ENCODE measurements around the gene CLDN17.

The CLDN17 gene

GRCh38 chr21:30166705-30167104 lies at the start of gene CLDN17:
CLDN17 (minus strand) TSS chr21:30166805; CDS start chr21:30166617, 188 bp downstream.
- no peak for DNase-seq

GRCh38 chr21:30216041-30216723 lies 49.6 kb upstream of the CLDN17 start, which contains the start of gene CLDN8:
CLDN8 (minus strand) TSS chr21:30216097; CDS start chr21:30215925, 172 bp downstream.
- no peak for DNase-seq

- no peak for DNase-seq
Measured at GRCh38 chr21:30211071-30211470, 44.5 kb upstream of the CLDN17 start.

DNA sequence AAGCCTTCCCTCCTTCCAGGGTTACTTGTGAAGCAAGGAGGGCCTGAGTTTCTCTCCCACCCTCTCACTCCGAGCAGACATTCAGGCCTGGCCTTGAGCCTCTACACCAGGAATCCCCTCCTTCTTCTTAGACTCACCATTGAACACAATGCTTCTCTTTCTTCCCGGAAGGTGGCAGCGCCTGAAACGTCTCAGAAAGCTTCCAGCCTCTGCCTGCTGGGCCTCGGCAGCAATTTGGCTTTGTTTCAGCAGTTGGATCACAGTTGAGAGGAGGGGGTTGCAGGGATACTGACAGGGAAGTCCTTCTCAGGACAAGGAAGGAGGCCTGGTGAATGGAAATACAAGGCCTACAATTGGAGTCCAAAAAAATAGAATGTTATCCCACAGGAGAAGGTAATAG lies 43.0 kb upstream of the CLDN17 start:
- DNase-seq, result no peak

GRCh38 chr21:30207252-30207579 lies 40.6 kb upstream of the CLDN17 start:
- no peak for DNase-seq

GRCh38 chr21:30206551-30207251 lies 40.1 kb upstream of the CLDN17 start:
- no peak for DNase-seq

GRCh38 chr21:30200000-30200399 lies 33.4 kb upstream of the CLDN17 start:
- no peak for DNase-seq

DNA sequence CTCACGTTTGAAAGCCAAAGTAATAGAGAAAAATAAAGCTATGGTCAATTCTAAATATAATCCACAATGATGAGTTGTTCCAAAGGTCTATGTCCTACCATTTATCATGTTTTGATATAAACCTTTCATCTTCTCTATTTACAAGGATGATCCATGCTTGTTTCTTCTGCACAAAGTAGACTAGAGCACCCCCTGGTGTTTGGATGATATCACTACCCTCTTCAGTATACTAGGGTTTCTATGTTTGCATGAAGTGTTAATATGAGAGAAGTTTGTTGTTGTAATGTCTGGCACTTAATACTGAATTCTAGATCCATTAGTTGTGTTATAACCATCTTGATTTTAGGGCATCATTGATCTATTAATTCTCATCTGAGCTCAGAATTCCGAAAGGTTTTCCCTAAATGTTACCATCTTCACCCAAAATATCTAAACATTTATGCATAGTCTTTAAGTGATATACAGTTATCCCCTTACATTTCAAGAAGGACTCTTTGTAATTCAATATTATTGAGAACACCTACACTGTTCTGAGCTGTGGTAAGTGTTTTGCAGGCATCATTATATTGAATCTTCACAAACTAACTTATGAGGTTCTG lies 28.2 kb upstream of the CLDN17 start:
- no peak for DNase-seq

DNA sequence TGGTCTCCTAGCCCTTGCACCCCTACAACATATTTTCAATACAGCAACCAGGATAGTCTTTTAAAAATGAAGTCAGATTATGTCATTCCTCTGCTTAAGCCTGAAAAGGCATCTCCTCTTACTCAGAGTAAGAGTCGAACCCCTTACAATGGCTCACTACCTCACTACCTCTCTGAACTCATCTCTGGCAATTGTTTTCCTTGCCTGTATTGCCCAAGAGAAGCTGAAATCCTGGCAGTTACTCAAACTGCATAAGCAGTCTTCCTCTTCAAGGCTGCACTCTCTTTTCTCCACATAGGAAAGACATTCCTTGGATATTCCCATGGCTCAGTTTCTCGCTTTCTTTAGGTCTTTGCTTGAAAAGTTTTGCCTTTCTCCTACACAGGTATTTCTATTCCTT lies 26.6 kb upstream of the CLDN17 start:
- no peak for DNase-seq

GRCh38 chr21:30190554-30190953 lies 23.9 kb upstream of the CLDN17 start:
- DNase-seq, result no peak

DNA sequence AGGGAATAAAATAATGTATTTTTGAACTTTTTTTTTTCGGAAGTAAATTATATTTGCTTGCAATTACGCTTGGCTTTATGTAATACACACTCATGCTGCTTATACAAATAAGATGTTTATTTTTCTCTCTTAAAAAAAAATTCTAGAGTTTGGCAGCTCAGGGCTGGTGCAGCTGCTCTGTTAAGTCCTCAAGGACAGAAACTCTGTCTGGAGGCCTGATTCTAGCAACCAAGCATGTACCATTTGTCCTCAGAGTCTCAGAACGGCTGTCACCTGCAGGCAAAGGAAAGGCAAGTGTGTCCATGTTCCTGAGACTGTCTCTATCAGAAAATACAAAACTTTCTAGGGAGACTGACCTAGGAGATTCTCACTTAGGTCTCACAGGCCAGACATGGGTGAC lies 23.2 kb upstream of the CLDN17 start:
- DNase-seq, result no peak

DNA sequence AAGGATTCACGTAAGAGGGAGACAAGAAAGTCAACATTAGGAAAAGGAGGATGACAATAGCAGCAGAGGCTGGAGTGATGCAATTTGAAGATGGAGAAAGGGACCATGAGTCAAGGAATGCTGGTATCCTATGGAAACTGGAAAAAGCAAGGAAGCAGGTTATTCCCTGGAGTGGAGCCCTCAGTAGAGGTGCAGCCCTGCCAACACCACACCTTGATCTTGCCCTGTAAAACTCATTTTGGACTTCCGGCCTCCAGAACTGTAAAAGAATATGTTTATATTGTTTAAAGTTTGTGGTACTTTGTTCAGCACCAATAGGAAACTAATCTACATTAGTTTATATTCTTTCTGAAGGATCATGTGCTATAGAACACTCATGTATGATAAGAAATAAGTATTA lies 19.6 kb upstream of the CLDN17 start:
- no peak for DNase-seq

DNA sequence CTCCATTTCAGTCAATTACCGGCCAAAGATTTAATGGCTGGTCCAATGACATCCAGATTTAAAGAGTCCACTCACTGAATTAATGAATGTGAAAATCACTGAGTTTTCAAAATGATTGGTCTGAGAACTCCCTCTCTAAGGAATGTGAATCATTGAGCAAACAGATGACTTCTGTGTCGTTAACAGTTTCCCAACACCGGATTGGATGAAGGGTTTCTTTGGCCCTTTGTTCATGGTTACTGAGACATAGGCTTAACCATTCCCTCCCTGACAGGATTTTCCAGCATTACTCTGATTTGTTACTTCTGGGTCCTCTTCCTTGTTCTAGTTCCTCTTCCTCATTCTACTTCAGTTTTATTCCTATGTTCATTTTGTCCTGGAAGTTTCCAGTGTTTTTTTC lies 1.5 kb upstream of the CLDN17 start:
- DNase-seq, result no peak

DNA sequence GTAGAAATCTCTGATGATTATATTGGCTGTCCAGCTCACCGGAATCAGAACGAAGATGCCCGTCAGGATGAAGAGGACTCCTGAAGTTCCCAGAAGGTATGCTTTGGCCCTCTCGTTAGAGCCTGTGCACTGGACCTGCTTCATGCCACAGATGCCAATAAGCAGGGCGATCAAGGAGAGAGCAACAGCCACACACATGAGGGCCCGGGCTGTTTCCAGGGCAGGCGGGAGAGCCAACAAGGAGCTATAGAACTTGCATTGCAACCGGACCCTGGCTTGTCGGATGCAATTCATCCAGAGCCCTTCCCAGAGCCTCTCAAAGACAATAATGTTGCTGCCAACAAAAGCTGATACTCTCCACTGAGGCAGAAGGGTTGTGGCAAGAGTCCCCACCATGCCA lies 434 bp downstream of the CLDN17 start:
- no peak for DNase-seq

DNA sequence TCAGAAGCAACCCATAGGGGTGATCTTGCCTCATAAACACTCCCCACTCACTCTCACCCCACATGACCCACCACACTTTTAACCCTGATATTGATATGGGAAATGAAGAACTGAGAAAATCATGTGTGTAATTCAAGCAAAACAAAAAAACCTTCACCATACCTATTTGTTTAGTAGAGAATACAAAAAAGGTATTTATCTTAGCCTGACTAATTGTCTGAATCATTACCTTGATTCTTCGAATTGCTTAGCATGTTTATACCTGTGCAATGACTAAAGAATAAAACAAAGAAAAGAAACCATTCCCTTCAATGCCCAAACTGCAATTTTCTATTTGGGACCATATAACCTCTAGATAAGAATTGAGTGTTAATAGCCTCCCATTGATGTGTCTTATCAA lies 1.8 kb downstream of the CLDN17 start:
- no peak for DNase-seq

GRCh38 chr21:30153697-30154340 lies 12.8 kb downstream of the CLDN17 start:
- DNase-seq, result no peak

DNA sequence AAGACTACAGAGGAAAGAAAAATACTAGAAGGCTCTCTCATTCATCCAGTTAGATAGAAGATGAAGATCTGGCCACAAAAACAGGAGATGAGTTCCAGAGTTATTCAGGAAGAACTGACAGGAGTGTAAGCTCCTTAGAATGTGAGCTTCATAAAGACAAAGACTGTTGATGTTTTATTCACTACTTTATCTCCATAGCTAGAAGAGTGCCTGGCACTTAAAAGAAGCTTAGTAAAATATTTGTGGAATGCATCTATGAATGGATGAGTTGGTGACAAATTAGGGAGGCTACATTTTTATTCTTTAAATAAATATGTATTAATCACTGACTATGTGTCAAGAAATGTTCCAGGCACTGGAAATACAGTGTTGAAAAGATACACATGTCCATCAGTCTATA lies 13.8 kb downstream of the CLDN17 start:
- DNase-seq, result no peak

DNA sequence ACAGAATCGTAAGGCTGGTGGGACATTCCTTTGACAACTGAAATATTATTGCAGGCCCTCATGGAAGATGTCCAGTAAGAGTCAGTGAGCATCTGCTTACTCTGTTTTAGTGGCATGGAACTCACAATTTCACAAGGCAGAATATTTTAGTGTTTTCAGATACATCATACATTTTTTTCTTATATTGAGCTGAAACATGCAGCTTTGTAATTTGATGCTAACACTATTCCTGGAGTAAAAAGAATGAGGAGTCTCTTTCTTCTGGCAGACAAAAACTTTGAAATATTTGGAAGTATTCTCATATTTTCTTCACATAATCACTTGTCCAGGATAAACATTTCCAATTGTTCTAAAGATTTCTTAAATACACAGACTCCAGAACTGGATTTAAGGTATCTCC lies 17.7 kb downstream of the CLDN17 start:
- no peak for DNase-seq

- no peak for DNase-seq
Measured at GRCh38 chr21:30146558-30147282, 19.9 kb downstream of the CLDN17 start.

- no peak for DNase-seq
Measured at GRCh38 chr21:30138483-30138882, 28.1 kb downstream of the CLDN17 start.

DNA sequence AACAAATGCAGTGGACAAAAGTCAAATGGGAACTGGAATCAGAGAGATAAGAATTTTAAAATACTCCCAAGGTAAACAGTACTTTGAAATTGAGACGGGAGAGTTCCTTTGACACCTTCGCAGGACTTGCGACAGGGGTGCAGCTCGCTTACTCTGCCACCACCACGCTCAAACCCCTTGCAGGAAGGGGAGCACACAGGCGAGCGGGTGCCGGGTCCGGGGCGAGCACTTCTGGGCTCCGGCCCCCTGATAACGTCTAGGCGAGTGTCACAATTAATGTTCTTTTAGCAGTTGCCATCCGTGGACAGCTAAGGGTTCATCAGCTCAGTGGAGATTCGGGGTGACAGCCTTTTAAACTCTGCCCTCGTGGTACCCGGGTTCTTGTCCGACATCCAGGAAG lies 37.4 kb downstream of the CLDN17 start:
- DNase-seq, result no peak

GRCh38 chr21:30126576-30126975 lies 40.0 kb downstream of the CLDN17 start:
- DNase-seq, result no peak

DNA sequence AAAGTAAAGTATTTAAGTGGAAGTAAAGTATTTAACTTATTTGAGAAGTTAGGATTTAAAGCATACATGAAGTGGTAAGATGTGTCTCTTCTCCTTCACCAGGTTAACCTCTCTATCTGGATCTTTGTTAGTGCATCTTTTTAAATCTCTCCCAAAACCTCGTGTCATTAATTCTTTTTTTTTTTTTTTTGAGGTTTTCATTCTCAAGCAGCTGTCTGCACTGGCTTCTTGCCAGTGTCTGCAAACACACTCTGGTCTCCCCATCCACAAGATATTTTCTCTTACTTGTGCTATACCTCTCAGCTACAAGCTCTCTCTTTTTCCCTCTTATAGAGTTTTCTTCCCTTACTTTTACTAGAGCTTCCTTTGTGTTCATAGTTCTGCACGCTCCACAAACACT lies 49.0 kb downstream of the CLDN17 start:
- DNase-seq, result no peak

All from stimulated activated CD4-positive, alpha-beta T cell treated with anti-CD3 and anti-CD28 coated beads, Interleukin-4, amount 100 ng/mL, for 24 hours (primary cell).